ENCODE measurements around the gene ZNF57. TPM values are rescaled to one million over a fixed set of nuclear protein-coding genes. Genes with fewer than 3 reads are reported as not detected.

ZNF57 gene
- total and polyA plus RNA-seq, 2 of the 13 experiments (the other 11 are each of a cell fraction or from before 2014, with no cell fraction given), result 6.6 to 17.5 TPM

- TF ChIP-seq NFE2L1 (CRISPR knock-in tag; IDR thresholded peaks at IDR 0.05; ENCODE audit: borderline replicate concordance) (peak; percentile 22; the same call in 1 of the 2 replicates), ZNF331 (CRISPR knock-in tag; IDR thresholded peaks at IDR 0.05) (peak; percentile 66; the same call in 1 of the 2 replicates), ZNF432 (CRISPR knock-in tag; IDR thresholded peaks at IDR 0.05; ENCODE audit: borderline replicate concordance) (no peak), CBX1 (IDR thresholded peaks at IDR 0.05; ENCODE audit: low read depth) (peak; percentile 61), ZNF792 (CRISPR knock-in tag; IDR thresholded peaks at IDR 0.05) (no peak; the same call in 1 of the 2 replicates), FOXO1 (CRISPR knock-in tag; IDR thresholded peaks at IDR 0.05) (peak; percentile 67; the same call in 1 of the 2 replicates), ZNF749 (CRISPR knock-in tag; IDR thresholded peaks at IDR 0.05; ENCODE audit: borderline replicate concordance) (0 out of 2 replicates have a peak, but pooled peaks have one; percentile 50), RFXANK (CRISPR knock-in tag; IDR thresholded peaks at IDR 0.05) (peak; percentile 96), FOXA3 (CRISPR knock-in tag; IDR thresholded peaks at IDR 0.05) (0 out of 2 replicates have a peak, but pooled peaks have one; percentile 17), SMARCE1 (IDR thresholded peaks at IDR 0.05; ENCODE audit: borderline replicate concordance) (no peak), KDM5A (IDR thresholded peaks at IDR 0.05; ENCODE audit: borderline replicate concordance, low read length) (peak; percentile 81; the same call in 1 of the 2 replicates), ZSCAN21 (CRISPR knock-in tag; IDR thresholded peaks at IDR 0.05; ENCODE audit: borderline replicate concordance) (peak; percentile 24; the same call in 1 of the 2 replicates), SRSF4 (IDR thresholded peaks at IDR 0.05; ENCODE audit: low read depth, low read length, poor library complexity, severe bottlenecking) (no peak), STAT5B (CRISPR knock-in tag; IDR thresholded peaks at IDR 0.05) (peak; percentile 62; the same call in 1 of the 2 replicates), ZNF235 (CRISPR knock-in tag; IDR thresholded peaks at IDR 0.05; ENCODE audit: borderline replicate concordance) (no peak), ZBTB38 (CRISPR knock-in tag; IDR thresholded peaks at IDR 0.05) (peak; percentile 64; the same call in 1 of the 2 replicates), ZNF530 (CRISPR knock-in tag; IDR thresholded peaks at IDR 0.05; ENCODE audit: low read depth) (0 out of 2 replicates have a peak, but pooled peaks have one; percentile 29)
- TF ChIP-seq, protein P1, sequence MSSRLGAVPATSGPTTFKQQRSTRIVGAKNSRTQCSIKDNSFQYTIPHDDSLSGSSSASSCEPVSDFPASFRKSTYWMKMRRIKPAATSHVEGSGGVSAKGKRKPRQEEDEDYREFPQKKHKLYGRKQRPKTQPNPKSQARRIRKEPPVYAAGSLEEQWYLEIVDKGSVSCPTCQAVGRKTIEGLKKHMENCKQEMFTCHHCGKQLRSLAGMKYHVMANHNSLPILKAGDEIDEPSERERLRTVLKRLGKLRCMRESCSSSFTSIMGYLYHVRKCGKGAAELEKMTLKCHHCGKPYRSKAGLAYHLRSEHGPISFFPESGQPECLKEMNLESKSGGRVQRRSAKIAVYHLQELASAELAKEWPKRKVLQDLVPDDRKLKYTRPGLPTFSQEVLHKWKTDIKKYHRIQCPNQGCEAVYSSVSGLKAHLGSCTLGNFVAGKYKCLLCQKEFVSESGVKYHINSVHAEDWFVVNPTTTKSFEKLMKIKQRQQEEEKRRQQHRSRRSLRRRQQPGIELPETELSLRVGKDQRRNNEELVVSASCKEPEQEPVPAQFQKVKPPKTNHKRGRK (CRISPR knock-in tag; IDR thresholded peaks at IDR 0.05), result no peak
- TF ChIP-seq, protein P2, sequence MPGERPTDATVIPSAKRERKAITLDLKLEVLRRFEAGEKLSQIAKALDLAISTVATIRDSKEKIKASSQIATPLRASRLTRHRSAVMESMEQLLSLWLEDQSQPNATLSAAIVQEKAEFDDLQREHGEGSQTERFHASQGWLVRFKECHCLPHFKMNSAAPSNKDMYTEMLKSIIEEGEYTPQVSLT (CRISPR knock-in tag; IDR thresholded peaks at IDR 0.05; ENCODE audit: borderline replicate concordance, low read depth), result no peak
- TF ChIP-seq, protein P3, sequence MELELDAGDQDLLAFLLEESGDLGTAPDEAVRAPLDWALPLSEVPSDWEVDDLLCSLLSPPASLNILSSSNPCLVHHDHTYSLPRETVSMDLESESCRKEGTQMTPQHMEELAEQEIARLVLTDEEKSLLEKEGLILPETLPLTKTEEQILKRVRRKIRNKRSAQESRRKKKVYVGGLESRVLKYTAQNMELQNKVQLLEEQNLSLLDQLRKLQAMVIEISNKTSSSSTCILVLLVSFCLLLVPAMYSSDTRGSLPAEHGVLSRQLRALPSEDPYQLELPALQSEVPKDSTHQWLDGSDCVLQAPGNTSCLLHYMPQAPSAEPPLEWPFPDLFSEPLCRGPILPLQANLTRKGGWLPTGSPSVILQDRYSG (CRISPR knock-in tag; IDR thresholded peaks at IDR 0.05), result no peak
- TF ChIP-seq, protein P4, sequence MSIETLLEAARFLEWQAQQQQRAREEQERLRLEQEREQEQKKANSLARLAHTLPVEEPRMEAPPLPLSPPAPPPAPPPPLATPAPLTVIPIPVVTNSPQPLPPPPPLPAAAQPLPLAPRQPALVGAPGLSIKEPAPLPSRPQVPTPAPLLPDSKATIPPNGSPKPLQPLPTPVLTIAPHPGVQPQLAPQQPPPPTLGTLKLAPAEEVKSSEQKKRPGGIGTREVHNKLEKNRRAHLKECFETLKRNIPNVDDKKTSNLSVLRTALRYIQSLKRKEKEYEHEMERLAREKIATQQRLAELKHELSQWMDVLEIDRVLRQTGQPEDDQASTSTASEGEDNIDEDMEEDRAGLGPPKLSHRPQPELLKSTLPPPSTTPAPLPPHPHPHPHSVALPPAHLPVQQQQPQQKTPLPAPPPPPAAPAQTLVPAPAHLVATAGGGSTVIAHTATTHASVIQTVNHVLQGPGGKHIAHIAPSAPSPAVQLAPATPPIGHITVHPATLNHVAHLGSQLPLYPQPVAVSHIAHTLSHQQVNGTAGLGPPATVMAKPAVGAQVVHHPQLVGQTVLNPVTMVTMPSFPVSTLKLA (IDR thresholded peaks at IDR 0.05), result peak; percentile 76
- TF ChIP-seq, protein P5, sequence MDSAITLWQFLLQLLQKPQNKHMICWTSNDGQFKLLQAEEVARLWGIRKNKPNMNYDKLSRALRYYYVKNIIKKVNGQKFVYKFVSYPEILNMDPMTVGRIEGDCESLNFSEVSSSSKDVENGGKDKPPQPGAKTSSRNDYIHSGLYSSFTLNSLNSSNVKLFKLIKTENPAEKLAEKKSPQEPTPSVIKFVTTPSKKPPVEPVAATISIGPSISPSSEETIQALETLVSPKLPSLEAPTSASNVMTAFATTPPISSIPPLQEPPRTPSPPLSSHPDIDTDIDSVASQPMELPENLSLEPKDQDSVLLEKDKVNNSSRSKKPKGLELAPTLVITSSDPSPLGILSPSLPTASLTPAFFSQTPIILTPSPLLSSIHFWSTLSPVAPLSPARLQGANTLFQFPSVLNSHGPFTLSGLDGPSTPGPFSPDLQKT (CRISPR knock-in tag; IDR thresholded peaks at IDR 0.05; ENCODE audit: borderline replicate concordance), result no peak
These were observed 33.4 kb upstream of the ZNF57 start, which contains the start of gene ZNF556 (continued) for GRCh38 chr19:2867025-2867991.
